Epithelial cell of prostate (primary cell): ENCODE measurements around the gene PARP15.
"Not testable (repeated sequence)": the region's sequence is repeated elsewhere in the genome, so short reads cannot be mapped to it uniquely, and the experiment has no call there.

Source experiments
- DNase-seq: peaks from one replicate; pipeline ENCODE4 v3.0.0-alpha.2; 2011; ENCODE audit warnings: low read depth, low spot score
- H3K27ac ChIP-seq: fragments of 450-650 bp; 2 replicates; pipeline ENCODE4 v1.5.1; 2017; ENCODE audit warnings: mild to moderate bottlenecking

The PARP15 gene

GRCh38 chr3:122612696-122613095 is 35.2 kb downstream of the PARP15 start:
- DNase-seq, result no peak
- no peak overlapping the region for H3K27ac ChIP-seq

DNA sequence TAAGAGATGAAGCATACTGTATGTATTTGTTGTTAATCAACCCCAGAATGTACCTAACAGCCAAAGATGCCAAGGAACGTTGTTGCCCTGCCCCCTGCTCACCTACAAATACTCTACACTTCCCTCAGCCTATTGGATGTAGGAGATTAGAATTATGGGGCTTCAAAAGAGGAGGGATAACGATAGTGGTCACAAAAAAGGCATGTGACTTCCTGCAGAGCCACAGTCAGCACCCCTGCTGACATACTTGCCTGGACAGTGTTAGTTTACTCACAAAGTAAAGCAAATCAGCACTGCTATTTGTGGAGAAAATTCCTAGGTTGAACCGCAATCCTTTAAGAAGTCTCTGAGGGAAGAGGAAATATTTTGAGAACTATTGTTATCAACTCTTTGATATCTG is 37.9 kb downstream of the PARP15 start:
- H3K27ac ChIP-seq, result no peak overlapping the region
- DNase-seq, result no peak

DNA sequence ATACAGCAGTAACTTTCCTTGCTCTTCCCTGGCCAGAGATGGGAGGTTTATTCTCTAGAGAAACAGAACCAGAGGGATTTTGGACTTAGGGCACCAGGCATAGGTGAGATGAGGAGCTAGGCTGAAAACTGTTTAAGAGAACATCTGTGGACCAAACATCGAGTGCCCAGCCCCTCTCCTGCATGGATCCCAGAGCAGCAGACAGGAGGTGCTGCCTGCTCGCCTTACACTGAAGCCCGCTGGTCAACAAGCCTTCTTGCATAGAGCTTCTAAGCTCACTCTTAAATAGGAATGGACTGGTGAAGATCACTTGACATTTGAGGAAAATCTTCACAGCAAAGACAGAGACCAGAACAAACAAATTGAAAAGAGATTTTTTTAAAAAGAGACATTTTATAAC is 41.2 kb downstream of the PARP15 start:
- DNase-seq, result no peak
- no peak overlapping the region for H3K27ac ChIP-seq

DNA sequence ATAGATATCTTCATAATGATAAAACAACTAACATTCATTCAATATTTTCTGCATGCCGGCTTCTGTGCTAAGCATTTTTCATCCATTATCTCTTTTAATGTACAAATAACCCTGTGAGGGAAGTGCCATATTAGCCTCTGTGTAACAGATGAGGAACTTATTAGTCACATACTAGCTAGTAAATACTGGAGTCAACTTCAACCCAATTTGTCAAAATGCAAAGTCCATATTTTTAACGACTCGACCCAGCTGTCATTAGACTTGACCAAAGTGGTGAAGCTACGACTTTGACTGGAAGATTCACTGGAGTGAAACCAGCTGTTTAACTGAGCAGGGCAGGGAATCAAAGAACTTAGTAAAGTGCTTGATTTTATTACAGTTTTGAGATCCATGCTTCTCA is 41.6 kb downstream of the PARP15 start:
- DNase-seq, result no peak
- H3K27ac ChIP-seq, result no peak overlapping the region

- no peak for DNase-seq
- H3K27ac ChIP-seq, result no peak overlapping the region
These were observed 42.9 kb downstream of the PARP15 start for GRCh38 chr3:122620399-122620798.

GRCh38 chr3:122621112-122621511 is 43.7 kb downstream of the PARP15 start:
- DNase-seq, result no peak
- no peak overlapping the region for H3K27ac ChIP-seq

DNA sequence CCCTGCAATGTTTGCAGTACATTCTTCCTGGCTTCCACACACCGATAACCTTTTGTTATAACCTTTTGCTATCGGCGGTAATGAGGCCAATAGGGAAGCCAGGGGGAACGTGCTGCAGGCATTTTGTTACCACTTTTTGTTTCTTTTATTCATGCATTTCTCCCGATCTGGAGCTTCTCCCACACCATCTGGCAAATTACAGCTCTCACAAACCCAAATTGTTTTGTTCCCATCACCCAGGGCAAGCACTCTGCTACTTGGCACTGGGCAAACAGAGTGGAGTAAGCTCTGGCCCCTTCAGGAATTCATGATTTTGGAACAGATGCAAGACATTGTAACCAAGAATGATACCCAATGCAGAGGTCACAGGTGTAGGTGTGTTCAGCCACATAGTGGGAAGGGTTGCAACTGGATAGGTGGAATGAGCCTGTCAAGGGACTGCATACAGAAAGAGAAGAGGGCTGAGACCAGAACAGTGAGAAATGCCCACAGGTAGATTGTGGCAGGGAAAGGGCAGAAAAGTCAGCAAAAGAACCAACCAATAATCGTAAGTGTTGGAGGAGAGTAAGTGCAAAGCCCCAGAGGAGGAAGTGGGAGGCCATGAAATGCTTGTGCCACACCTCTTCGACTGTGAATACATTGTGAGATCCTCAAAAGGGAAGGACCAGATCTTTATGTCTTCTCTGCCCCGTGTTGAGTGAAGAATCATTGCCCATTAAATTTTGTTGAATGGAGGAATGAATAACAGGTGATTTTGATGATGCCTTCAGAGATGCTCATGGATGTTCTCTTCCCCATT is 45.8 kb downstream of the PARP15 start:
- no peak for DNase-seq
- H3K27ac ChIP-seq, result no peak overlapping the region

GRCh38 chr3:122626515-122627180 is 49.2 kb downstream of the PARP15 start:
- DNase-seq, result no peak
- H3K27ac ChIP-seq, result no peak overlapping the region

- no peak overlapping the region for H3K27ac ChIP-seq
These were observed 49.9 kb downstream of the PARP15 start for GRCh38 chr3:122627301-122627700.

DNA sequence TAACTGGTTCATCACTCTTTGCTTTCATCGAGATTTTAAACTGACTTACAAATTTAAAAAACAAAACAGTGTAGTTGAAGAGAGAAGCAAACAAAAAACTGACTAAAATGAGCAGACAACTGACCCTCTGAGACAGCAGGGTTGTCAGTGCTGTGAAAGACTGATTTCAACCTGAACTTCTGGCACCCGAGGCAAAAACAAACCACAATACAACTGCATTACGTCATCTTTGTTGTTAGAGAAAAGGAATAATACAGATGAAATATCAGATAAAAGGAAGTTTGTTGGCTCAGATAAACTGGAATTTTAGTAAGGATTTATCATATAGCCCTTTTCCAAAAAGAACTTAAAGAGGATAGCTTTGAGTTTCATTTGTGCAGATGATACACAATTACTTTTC is 51.1 kb downstream of the PARP15 start:
- DNase-seq, result no peak
- H3K27ac ChIP-seq, result no peak overlapping the region

More at GRCh38 chr3:122627301-122627700, 49.9 kb downstream of the PARP15 start:
- DNase-seq, result no peak

GRCh38 chr3:122629763-122630162 is 52.3 kb downstream of the PARP15 start:
- no peak overlapping the region for H3K27ac ChIP-seq
- no peak for DNase-seq

DNA sequence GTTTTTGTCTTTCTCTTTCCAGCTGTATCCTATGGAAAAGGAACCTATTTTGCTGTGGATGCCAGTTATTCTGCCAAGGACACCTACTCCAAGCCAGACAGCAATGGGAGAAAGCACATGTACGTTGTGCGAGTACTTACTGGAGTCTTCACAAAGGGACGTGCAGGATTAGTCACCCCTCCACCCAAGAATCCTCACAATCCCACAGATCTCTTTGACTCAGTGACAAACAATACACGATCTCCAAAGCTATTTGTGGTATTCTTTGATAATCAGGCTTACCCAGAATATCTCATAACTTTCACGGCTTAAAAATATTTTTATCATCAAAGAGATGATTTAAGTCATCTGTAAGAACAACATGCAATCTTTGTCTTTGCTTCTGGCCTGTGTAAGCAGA is 58.3 kb downstream of the PARP15 start:
- peak overlapping the region; percentile 41 for H3K27ac ChIP-seq
- DNase-seq, result no peak

DNA sequence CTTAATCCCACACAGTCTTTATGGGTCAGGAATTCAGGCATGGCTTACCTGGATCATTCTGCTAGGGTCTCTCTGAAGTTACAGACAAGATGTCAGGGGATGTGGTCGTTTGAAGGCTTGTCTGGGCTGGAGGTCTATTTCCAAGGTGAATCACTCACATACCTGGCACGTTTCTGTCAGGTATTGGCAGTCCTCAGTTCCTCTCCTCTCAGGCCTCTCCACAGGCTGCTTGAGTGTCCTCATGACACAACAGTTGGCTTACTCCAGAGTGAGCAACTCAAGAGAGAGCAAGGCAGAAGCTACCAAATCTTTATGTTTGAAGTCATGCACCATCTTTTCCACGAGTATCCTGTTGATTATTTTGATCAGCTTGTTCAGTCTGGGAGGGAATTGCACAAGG is 59.2 kb downstream of the PARP15 start:
- H3K27ac ChIP-seq, result peak overlapping the region; percentile 41
- peak; percentile 51 for DNase-seq

GRCh38 chr3:122640437-122640999 is 63.1 kb downstream of the PARP15 start:
- no peak overlapping the region for H3K27ac ChIP-seq
- DNase-seq, result no peak

- no peak for DNase-seq
- no peak overlapping the region for H3K27ac ChIP-seq
These were observed 65.5 kb downstream of the PARP15 start for GRCh38 chr3:122642935-122643334.

GRCh38 chr3:122646146-122646988 is 68.9 kb downstream of the PARP15 start:
- H3K27ac ChIP-seq, result no peak overlapping the region
- DNase-seq, result no peak

- H3K27ac ChIP-seq, DNase-seq: not testable (repeated sequence)
These were observed 73.9 kb downstream of the PARP15 start for GRCh38 chr3:122651233-122651907.

- H3K27ac ChIP-seq, DNase-seq: not testable (repeated sequence)
These were observed 74.5 kb downstream of the PARP15 start for GRCh38 chr3:122651962-122652361.

GRCh38 chr3:122658336-122658735 is 80.9 kb downstream of the PARP15 start:
- DNase-seq, H3K27ac ChIP-seq: not testable (repeated sequence)
